Measurements from ENCODE around the gene ERC2.

- TF ChIP-seq POLR2A (IDR thresholded peaks at IDR 0.05; ENCODE audit: low read depth, low read length) = no peak
- TF ChIP-seq POLR2AphosphoS5 (IDR thresholded peaks at IDR 0.05; ENCODE audit: low read depth, low read length) = no peak
- no peak for TF ChIP-seq TAF1 (IDR thresholded peaks at IDR 0.05; ENCODE audit: borderline replicate concordance, low read depth, low read length)
Measured at GRCh38 chr3:56133423-56133822, 334.8 kb downstream of the ERC2 start.

All from GM12892 (cell line).